A673 (cell line): ENCODE data around the gene GIMAP2.

Source experiments
- CTCF ChIP-seq: fragments of 300-800, 200-600 bp; sonication (generic); conservative IDR thresholded peaks from 2 replicates; pipeline ENCODE4 v1.5.1; 2017; ENCODE audit warnings: low read depth, mild to moderate bottlenecking, antibody characterized with exemption, low read length, moderate library complexity, mixed read lengths
- EZH2 ChIP-seq: fragments of 200-600 bp; sonication (generic); IDR thresholded peaks from 2 replicates; pipeline ENCODE4 v1.6.1; 2017; ENCODE audit warnings: borderline replicate concordance, low read depth, mild to moderate bottlenecking, mixed read lengths, antibody characterized with exemption, low read length; ENCODE audit not compliant: poor library complexity, severe bottlenecking

- no peak for TF ChIP-seq CTCF
- no peak for TF ChIP-seq EZH2
These were observed 56.9 kb downstream of the GIMAP2 start for GRCh38 chr7:150742286-150742968.
